CD4-positive, alpha-beta T cell treated with Interleukin-12 subunit alpha and Interleukin-12 subunit beta, for 1 hour (primary cell): ENCODE results near the gene TMEM258.
A peak's percentile ranks its signal among the peaks of the same experiment; 100 is the strongest.

Source experiments
- DNase-seq: peaks from one replicate; pipeline ENCODE4 v3.0.0-alpha.2; 2020

TMEM258 gene

GRCh38 chr11:61792310-61793082, at the start of gene TMEM258, which contains the start of gene FEN1:
TSS of gene TMEM258 (minus strand) at chr11:61792599. CDS start at chr11:61792558, 41 bp downstream.
TSS of gene FEN1 (plus strand) at chr11:61792911. CDS start at chr11:61795362, 2,451 bp downstream.
- DNase-seq = peak; percentile 89

- no peak for DNase-seq
Measured at GRCh38 chr11:61841636-61842527, 49.5 kb upstream of the TMEM258 start.

GRCh38 chr11:61840371-61840770, 48.0 kb upstream of the TMEM258 start:
- no peak for DNase-seq

- no peak for DNase-seq
Measured at GRCh38 chr11:61839742-61840141, 47.3 kb upstream of the TMEM258 start.

GRCh38 chr11:61838921-61839320, 46.5 kb upstream of the TMEM258 start:
- no peak for DNase-seq

GRCh38 chr11:61838501-61838900, 46.1 kb upstream of the TMEM258 start:
- DNase-seq = no peak

- DNase-seq = no peak
Measured at GRCh38 chr11:61837411-61838005, 45.1 kb upstream of the TMEM258 start.

- DNase-seq = no peak
Measured at GRCh38 chr11:61836193-61836592, 43.8 kb upstream of the TMEM258 start.

GRCh38 chr11:61834278-61835048, 42.1 kb upstream of the TMEM258 start:
- DNase-seq = peak; percentile 65

GRCh38 chr11:61833926-61834277, 41.5 kb upstream of the TMEM258 start:
- no peak for DNase-seq

GRCh38 chr11:61833471-61833870, 41.1 kb upstream of the TMEM258 start:
- DNase-seq = no peak

- DNase-seq = no peak
Measured at GRCh38 chr11:61832754-61833153, 40.4 kb upstream of the TMEM258 start.

- DNase-seq = no peak
Measured at GRCh38 chr11:61832207-61832606, 39.8 kb upstream of the TMEM258 start.

GRCh38 chr11:61830237-61831105, 38.1 kb upstream of the TMEM258 start:
- DNase-seq = no peak

- DNase-seq = no peak
Measured at GRCh38 chr11:61829806-61830205, 37.4 kb upstream of the TMEM258 start.

GRCh38 chr11:61828629-61829407, 36.4 kb upstream of the TMEM258 start:
- DNase-seq = peak; percentile 26

GRCh38 chr11:61828379-61828628, 35.9 kb upstream of the TMEM258 start:
- DNase-seq = no peak

GRCh38 chr11:61827571-61828378, 35.4 kb upstream of the TMEM258 start, which contains the start of gene FADS2:
TSS of gene FADS2 (plus strand) at chr11:61828300. CDS start at chr11:61828391, 91 bp downstream.
- peak; percentile 69 for DNase-seq

- peak; percentile 8 for DNase-seq
Measured at GRCh38 chr11:61826930-61827570, 34.7 kb upstream of the TMEM258 start.

- no peak for DNase-seq
Measured at GRCh38 chr11:61820174-61820573, 27.8 kb upstream of the TMEM258 start.
